ENCODE data around the gene LILRA6. TPM values are rescaled to one million over a fixed set of nuclear protein-coding genes. Genes with fewer than 3 reads are reported as not detected.

LILRA6 gene
- total and polyA plus RNA-seq, 2 of the 13 experiments (the other 11 are each of a cell fraction or from before 2014, with no cell fraction given), result not detected

DNA sequence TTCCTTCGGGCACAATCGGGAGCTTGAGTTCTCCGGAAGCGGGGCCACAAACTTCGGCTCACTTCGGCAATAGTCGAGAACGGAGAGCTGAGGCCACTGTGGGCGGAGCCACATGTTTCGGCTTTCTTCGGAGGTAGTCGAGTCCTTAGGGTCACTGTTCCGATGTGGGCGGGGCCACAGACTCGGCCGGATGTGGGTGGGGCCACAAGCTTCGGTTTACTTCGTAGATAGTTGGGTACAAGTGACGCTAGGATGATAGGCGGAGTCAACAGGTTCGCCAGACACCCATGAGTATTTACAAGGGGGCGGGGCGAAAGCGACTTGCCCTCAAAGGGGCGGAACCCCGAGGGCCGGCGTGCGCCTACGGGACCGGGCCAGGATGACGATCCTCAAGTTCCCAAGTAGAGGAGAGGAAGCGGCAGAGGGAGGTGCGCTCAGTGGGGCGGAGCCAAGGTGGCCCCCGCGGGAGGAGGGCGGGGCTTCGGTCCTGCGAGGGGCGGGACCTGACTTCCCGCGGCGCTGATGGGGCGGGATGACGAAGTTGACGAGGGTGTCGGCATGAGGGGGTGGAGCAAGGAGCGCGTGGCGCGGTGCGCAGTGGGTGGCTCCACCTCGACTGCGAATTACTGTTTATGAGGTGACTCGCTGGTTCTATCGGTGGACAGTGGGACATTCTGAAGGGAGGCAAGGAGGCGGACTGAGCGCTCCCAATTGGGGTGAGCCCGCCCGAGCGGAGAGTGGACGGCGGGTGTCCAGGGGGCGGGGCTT lies 52.7 kb downstream of the LILRA6 start (continued):
- TF ChIP-seq TEAD3 (CRISPR knock-in tag; optimal IDR thresholded peaks at IDR 0.05; ENCODE audit: borderline replicate concordance) (peak; percentile 5), MYC (CRISPR knock-in tag; IDR thresholded peaks at IDR 0.05; ENCODE audit: borderline replicate concordance) (peak; percentile 96), E2F5 (CRISPR knock-in tag; conservative IDR thresholded peaks at IDR 0.05) (peak; percentile 77), POLR2AphosphoS2 (IDR thresholded peaks at IDR 0.05; ENCODE audit: low read depth, low read length) (peak; percentile 62; the same call in 1 of the 2 replicates), MED13 (CRISPR knock-in tag; IDR thresholded peaks at IDR 0.05) (peak; percentile 44; the same call in 1 of the 2 replicates), TBX2 (CRISPR knock-in tag; IDR thresholded peaks at IDR 0.05; ENCODE audit: borderline replicate concordance) (no peak; the same call in 1 of the 2 replicates), ZNF225 (CRISPR knock-in tag; IDR thresholded peaks at IDR 0.05) (no peak), ZNF484 (CRISPR knock-in tag; IDR thresholded peaks at IDR 0.05; ENCODE audit: borderline replicate concordance, low read depth) (no peak), HNRNPL (IDR thresholded peaks at IDR 0.05; ENCODE audit: low read depth, low read length) (no peak), HNRNPUL1 (IDR thresholded peaks at IDR 0.05; ENCODE audit: low read depth, low read length) (no peak), ZMAT3 (CRISPR knock-in tag; conservative IDR thresholded peaks at IDR 0.05) (no peak), ZBTB37 (CRISPR knock-in tag; IDR thresholded peaks at IDR 0.05) (no peak), ZBTB39 (CRISPR knock-in tag; IDR thresholded peaks at IDR 0.05) (no peak), ZNF570 (CRISPR knock-in tag; IDR thresholded peaks at IDR 0.05; ENCODE audit: borderline replicate concordance) (no peak), TP53 (CRISPR knock-in tag; conservative IDR thresholded peaks at IDR 0.05) (no peak), ZNF510 (CRISPR knock-in tag; IDR thresholded peaks at IDR 0.05; ENCODE audit: low read depth) (no peak), PLSCR1 (CRISPR knock-in tag; IDR thresholded peaks at IDR 0.05; ENCODE audit: borderline replicate concordance) (no peak)
- TF ChIP-seq, protein P1, sequence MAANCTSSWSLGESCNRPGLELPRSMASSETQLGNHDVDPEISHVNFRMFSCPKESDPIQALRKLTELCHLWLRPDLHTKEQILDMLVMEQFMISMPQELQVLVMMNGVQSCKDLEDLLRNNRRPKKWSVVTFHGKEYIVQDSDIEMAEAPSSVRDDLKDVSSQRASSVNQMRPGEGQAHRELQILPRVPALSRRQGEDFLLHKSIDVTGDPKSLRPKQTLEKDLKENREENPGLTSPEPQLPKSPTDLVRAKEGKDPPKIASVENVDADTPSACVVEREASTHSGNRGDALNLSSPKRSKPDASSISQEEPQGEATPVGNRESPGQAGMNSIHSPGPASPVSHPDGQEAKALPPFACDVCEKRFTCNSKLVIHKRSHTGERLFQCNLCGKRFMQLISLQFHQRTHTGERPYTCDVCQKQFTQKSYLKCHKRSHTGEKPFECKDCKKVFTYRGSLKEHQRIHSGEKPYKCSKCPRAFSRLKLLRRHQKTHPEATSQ (CRISPR knock-in tag; IDR thresholded peaks at IDR 0.05; ENCODE audit: borderline replicate concordance), result no peak; the same call in 1 of the 2 replicates
- TF ChIP-seq, protein P2, sequence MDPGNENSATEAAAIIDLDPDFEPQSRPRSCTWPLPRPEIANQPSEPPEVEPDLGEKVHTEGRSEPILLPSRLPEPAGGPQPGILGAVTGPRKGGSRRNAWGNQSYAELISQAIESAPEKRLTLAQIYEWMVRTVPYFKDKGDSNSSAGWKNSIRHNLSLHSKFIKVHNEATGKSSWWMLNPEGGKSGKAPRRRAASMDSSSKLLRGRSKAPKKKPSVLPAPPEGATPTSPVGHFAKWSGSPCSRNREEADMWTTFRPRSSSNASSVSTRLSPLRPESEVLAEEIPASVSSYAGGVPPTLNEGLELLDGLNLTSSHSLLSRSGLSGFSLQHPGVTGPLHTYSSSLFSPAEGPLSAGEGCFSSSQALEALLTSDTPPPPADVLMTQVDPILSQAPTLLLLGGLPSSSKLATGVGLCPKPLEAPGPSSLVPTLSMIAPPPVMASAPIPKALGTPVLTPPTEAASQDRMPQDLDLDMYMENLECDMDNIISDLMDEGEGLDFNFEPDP (CRISPR knock-in tag; conservative IDR thresholded peaks at IDR 0.05), result no peak

Measured in HepG2 (cell line).